Fibroblast of pulmonary artery (primary cell): ENCODE measurements around the gene SLC39A5.
A peak's percentile ranks its signal among the peaks of the same experiment; 100 is the strongest.

ENCODE experiments used
- DNase-seq: peaks from one replicate; pipeline ENCODE4 v3.0.0-alpha.2; 2010; ENCODE audit warnings: low read depth
- H3K4me3 ChIP-seq: replicated peaks from 2 replicates; pipeline ENCODE4 v1.5.1; 2011; ENCODE audit warnings: low read depth, mild to moderate bottlenecking, control low read depth, low read length, moderate library complexity
- CTCF ChIP-seq: IDR thresholded peaks from 2 replicates; pipeline ENCODE4 v1.5.1; 2011; ENCODE audit warnings: mild to moderate bottlenecking, control low read depth, low read length, inconsistent platforms; ENCODE audit errors: missing control alignments

SLC39A5 gene

GRCh38 chr12:56223571-56224101 is 6.2 kb upstream of the SLC39A5 start:
- H3K4me3 ChIP-seq: peak overlapping the region; percentile 28
- DNase-seq: no peak
- no peak for TF ChIP-seq CTCF

GRCh38 chr12:56224102-56224701 is 5.6 kb upstream of the SLC39A5 start, which contains the start of gene NABP2:
Gene NABP2 (plus strand): TSS chr12:56224342. CDS start chr12:56224857, 515 bp downstream.
- peak within 1 kb of the TSS; percentile 80 for H3K4me3 ChIP-seq
- peak; percentile 71 for TF ChIP-seq CTCF
- peak; percentile 98 for DNase-seq

- no peak for TF ChIP-seq CTCF
- peak overlapping the region; percentile 80 for H3K4me3 ChIP-seq
- DNase-seq: no peak
Measured at GRCh38 chr12:56224954-56225353, 4.9 kb upstream of the SLC39A5 start.

- DNase-seq: no peak
- no peak for TF ChIP-seq CTCF
- H3K4me3 ChIP-seq: no peak overlapping the region
Measured at GRCh38 chr12:56229082-56229481, 769 bp upstream of the SLC39A5 start.

GRCh38 chr12:56230432-56231183 is 757 bp downstream of the SLC39A5 start:
- no peak overlapping the region for H3K4me3 ChIP-seq
- no peak for TF ChIP-seq CTCF
- no peak for DNase-seq

GRCh38 chr12:56231184-56231582 is 1.3 kb downstream of the SLC39A5 start:
- H3K4me3 ChIP-seq: no peak overlapping the region
- no peak for DNase-seq
- TF ChIP-seq CTCF: no peak
